HL-60/S4 treated with phorbol 12-myristate 13-acetate at 8.2 ng/mL for 4 days and 3 days (cell line): ENCODE measurements around the gene NKAIN1.

Experiments
- in situ Hi-C: fragments of 300-500 bp; cut with MboI; formaldehyde crosslinking; loops from 2 replicates; pipeline ENCODE4 v1.15.0; 2022; ENCODE audit warnings: low sequenced_read_pairs

The NKAIN1 gene

GRCh38 chr1:31198600-31198999, 41.1 kb downstream of the NKAIN1 start:
- in situ Hi-C loops, result loop anchor here (25.0 kb wide), 1 partner anchor 339 kb away; no protein-coding TSS in a partner anchor

- in situ Hi-C loops, result loop anchor here (25.0 kb wide), 1 partner anchor 339 kb away; no protein-coding TSS in a partner anchor
These were observed 41.5 kb downstream of the NKAIN1 start for GRCh38 chr1:31198150-31198549.

- in situ Hi-C loops, result loop anchor here (25.0 kb wide), 1 partner anchor 341 kb away; no protein-coding TSS in a partner anchor
These were observed 43.0 kb downstream of the NKAIN1 start for GRCh38 chr1:31196685-31197084.

- in situ Hi-C loops, result loop anchor here (25.0 kb wide), 1 partner anchor 342 kb away; no protein-coding TSS in a partner anchor
These were observed 44.4 kb downstream of the NKAIN1 start for GRCh38 chr1:31195267-31195666.

- in situ Hi-C loops, result loop anchor here (25.0 kb wide), 1 partner anchor 344 kb away; no protein-coding TSS in a partner anchor
These were observed 46.0 kb downstream of the NKAIN1 start for GRCh38 chr1:31193729-31194128.

- in situ Hi-C loops, result loop anchor here (25.0 kb wide), 1 partner anchor 346 kb away; no protein-coding TSS in a partner anchor
These were observed 48.4 kb downstream of the NKAIN1 start for GRCh38 chr1:31191281-31191680.

GRCh38 chr1:31189696-31190674, 49.7 kb downstream of the NKAIN1 start:
- in situ Hi-C loops, result loop anchor here (25.0 kb wide), 1 partner anchor 347 kb away; no protein-coding TSS in a partner anchor

GRCh38 chr1:31183927-31184554, 55.6 kb downstream of the NKAIN1 start:
- in situ Hi-C loops, result loop anchor here (25.0 kb wide), 1 partner anchor 353 kb away; no protein-coding TSS in a partner anchor

GRCh38 chr1:31183126-31183525, 56.6 kb downstream of the NKAIN1 start:
- in situ Hi-C loops, result loop anchor here (25.0 kb wide), 1 partner anchor 354 kb away; no protein-coding TSS in a partner anchor

- in situ Hi-C loops, result loop anchor here (25.0 kb wide), 1 partner anchor 355 kb away; no protein-coding TSS in a partner anchor
These were observed 57.3 kb downstream of the NKAIN1 start for GRCh38 chr1:31182352-31182751.

- in situ Hi-C loops, result loop anchor here (25.0 kb wide), 1 partner anchor 356 kb away; no protein-coding TSS in a partner anchor
These were observed 58.0 kb downstream of the NKAIN1 start for GRCh38 chr1:31181515-31182343.

GRCh38 chr1:31180338-31180737, 59.3 kb downstream of the NKAIN1 start:
- in situ Hi-C loops, result loop anchor here (25.0 kb wide), 1 partner anchor 357 kb away; no protein-coding TSS in a partner anchor

- in situ Hi-C loops, result loop anchor here (25.0 kb wide), 1 partner anchor 361 kb away; no protein-coding TSS in a partner anchor
These were observed 63.4 kb downstream of the NKAIN1 start for GRCh38 chr1:31176291-31176690.

- in situ Hi-C loops, result no loop called here
These were observed 69.3 kb downstream of the NKAIN1 start for GRCh38 chr1:31170486-31170735.

GRCh38 chr1:31166462-31166861, 73.2 kb downstream of the NKAIN1 start:
- in situ Hi-C loops, result no loop called here

GRCh38 chr1:31164291-31164690, 75.4 kb downstream of the NKAIN1 start:
- in situ Hi-C loops, result no loop called here

GRCh38 chr1:31163866-31164265, 75.8 kb downstream of the NKAIN1 start:
- in situ Hi-C loops, result no loop called here

- in situ Hi-C loops, result no loop called here
These were observed 78.1 kb downstream of the NKAIN1 start for GRCh38 chr1:31161571-31161970.

GRCh38 chr1:31159869-31160611, 79.6 kb downstream of the NKAIN1 start:
- in situ Hi-C loops, result no loop called here

- in situ Hi-C loops, result no loop called here
These were observed 80.4 kb downstream of the NKAIN1 start for GRCh38 chr1:31159323-31159722.
